ENCODE results near the gene KIF3B.
"Not testable (repeated sequence)": the region's sequence is repeated elsewhere in the genome, so short reads cannot be mapped to it uniquely, and the experiment has no call there.

Gene KIF3B

GRCh38 chr20:32249030-32249738, 28.3 kb upstream of the KIF3B start:
- no peak for DNase-seq

GRCh38 chr20:32251470-32251869, 26.0 kb upstream of the KIF3B start:
- no peak for DNase-seq

GRCh38 chr20:32252189-32252588, 25.3 kb upstream of the KIF3B start:
- no peak for DNase-seq

- not testable (repeated sequence) for DNase-seq
Observed at GRCh38 chr20:32260973-32261372, 16.5 kb upstream of the KIF3B start.

- DNase-seq = no peak
Observed at GRCh38 chr20:32261644-32262043, 15.8 kb upstream of the KIF3B start.

- no peak for DNase-seq
Observed at GRCh38 chr20:32263398-32263954, 14.0 kb upstream of the KIF3B start.

GRCh38 chr20:32271620-32272019, 5.8 kb upstream of the KIF3B start:
- no peak for DNase-seq

- DNase-seq = no peak
Observed at GRCh38 chr20:32274359-32274758, 3.1 kb upstream of the KIF3B start.

- DNase-seq = not testable (repeated sequence)
Observed at GRCh38 chr20:32275163-32275562, 2.3 kb upstream of the KIF3B start.

GRCh38 chr20:32278199-32278643, 770 bp downstream of the KIF3B start:
- DNase-seq = no peak

- DNase-seq = no peak
Observed at GRCh38 chr20:32281711-32282110, 4.3 kb downstream of the KIF3B start.

- DNase-seq = peak; percentile 96
Observed at GRCh38 chr20:32282461-32282860, 5.0 kb downstream of the KIF3B start.

- no peak for DNase-seq
Observed at GRCh38 chr20:32285082-32285620, 7.7 kb downstream of the KIF3B start.

- DNase-seq = no peak
Observed at GRCh38 chr20:32285621-32286371, 8.3 kb downstream of the KIF3B start.

- DNase-seq = no peak
Observed at GRCh38 chr20:32287231-32287638, 9.8 kb downstream of the KIF3B start.

- DNase-seq = no peak
Observed at GRCh38 chr20:32288225-32288849, 10.9 kb downstream of the KIF3B start.

GRCh38 chr20:32289299-32289660, 11.8 kb downstream of the KIF3B start:
- not testable (repeated sequence) for DNase-seq

- DNase-seq = no peak
Observed at GRCh38 chr20:32289661-32290431, 12.4 kb downstream of the KIF3B start.

GRCh38 chr20:32291166-32291565, 13.7 kb downstream of the KIF3B start:
- no peak for DNase-seq

GRCh38 chr20:32292548-32292947, 15.1 kb downstream of the KIF3B start:
- no peak for DNase-seq

- no peak for DNase-seq
Observed at GRCh38 chr20:32294071-32294470, 16.6 kb downstream of the KIF3B start.

GRCh38 chr20:32296412-32296811, 19.0 kb downstream of the KIF3B start:
- DNase-seq = no peak
